ENCODE measurements around the gene LTBP1.

DNA sequence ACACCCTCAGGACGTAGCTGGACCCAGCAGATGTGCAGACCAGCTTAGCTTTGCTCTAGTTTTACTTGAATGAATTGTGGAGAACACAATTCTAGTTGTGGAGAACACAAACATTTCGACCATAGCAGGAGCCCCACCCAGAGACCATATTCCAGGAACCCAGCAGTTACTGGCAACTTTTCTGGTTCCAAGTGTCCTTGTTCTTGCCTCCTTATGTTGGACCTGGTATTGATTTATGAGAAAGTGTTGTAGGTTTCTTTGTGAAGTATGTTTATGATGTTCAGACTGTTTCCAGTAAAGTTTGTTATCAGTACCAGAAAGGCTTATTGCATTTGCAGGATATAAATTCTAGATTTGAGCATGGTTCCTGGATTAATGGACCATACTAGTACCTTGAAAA, 51.0 kb downstream of the LTBP1 start:
- no peak for TF ChIP-seq CTCF (IDR thresholded peaks at IDR 0.05)
- TF ChIP-seq POLR2A (IDR thresholded peaks at IDR 0.05) = no peak
